ENCODE results near the gene WDR77.

The WDR77 gene

GRCh38 chr1:111424281-111424680, 24.8 kb downstream of the WDR77 start:
- DNase-seq: no peak

GRCh38 chr1:111422546-111423391, 26.3 kb downstream of the WDR77 start:
- DNase-seq: no peak

GRCh38 chr1:111420377-111420776, 28.7 kb downstream of the WDR77 start:
- DNase-seq: no peak

- no peak for DNase-seq
These were observed 30.0 kb downstream of the WDR77 start for GRCh38 chr1:111419037-111419436.

GRCh38 chr1:111417755-111418154, 31.3 kb downstream of the WDR77 start:
- DNase-seq: no peak

- DNase-seq: no peak
These were observed 33.6 kb downstream of the WDR77 start for GRCh38 chr1:111415461-111415860.

- no peak for DNase-seq
These were observed 34.3 kb downstream of the WDR77 start for GRCh38 chr1:111414756-111415155.

- DNase-seq: no peak
These were observed 36.2 kb downstream of the WDR77 start for GRCh38 chr1:111412839-111413238.

GRCh38 chr1:111407301-111407700, 41.8 kb downstream of the WDR77 start:
- DNase-seq: no peak

GRCh38 chr1:111406321-111406768, 42.7 kb downstream of the WDR77 start:
- DNase-seq: peak; percentile 21 to 67 (median 44)

GRCh38 chr1:111404588-111404987, 44.5 kb downstream of the WDR77 start:
- no peak for DNase-seq

GRCh38 chr1:111402083-111402482, 47.0 kb downstream of the WDR77 start:
- DNase-seq: no peak

GRCh38 chr1:111399792-111400610, 49.1 kb downstream of the WDR77 start:
- DNase-seq: peak in 4 of 6 experiments; percentile 1 to 43 (median 24)

GRCh38 chr1:111392460-111392945, 56.6 kb downstream of the WDR77 start:
- no peak for DNase-seq

- no peak for DNase-seq
These were observed 57.0 kb downstream of the WDR77 start for GRCh38 chr1:111392042-111392441.

Data from stimulated activated naive CD4-positive, alpha-beta T cell (primary cell).